Measurements from ENCODE around the gene CUBN.

The CUBN gene

GRCh38 chr10:17047908-17048307 lies 81.7 kb downstream of the CUBN start:
- no peak overlapping the region for H3K4me3 ChIP-seq (ENCODE audit: low read depth, low read length)
- ChIA-PET CTCF (interaction anchor here (0.9 kb wide), 1 partner anchor 10 kb away, joined by 3 read pairs; no protein-coding TSS in a partner anchor), POLR2A (no interaction called here)
- no peak for DNase-seq (ENCODE audit: low read depth, low spot score)
- no peak for TF ChIP-seq CTCF (IDR thresholded peaks at IDR 0.05; ENCODE audit: insufficient read depth, low read length, missing control alignments)

GRCh38 chr10:17046989-17047388 lies 82.6 kb downstream of the CUBN start:
- no peak overlapping the region for H3K4me3 ChIP-seq (ENCODE audit: low read depth, low read length)
- ChIA-PET CTCF (no interaction called here), POLR2A (no interaction called here)
- TF ChIP-seq CTCF (IDR thresholded peaks at IDR 0.05; ENCODE audit: insufficient read depth, low read length, missing control alignments): no peak
- no peak for DNase-seq (ENCODE audit: low read depth, low spot score)

GRCh38 chr10:17043586-17043985 lies 86.0 kb downstream of the CUBN start:
- no peak for TF ChIP-seq CTCF (IDR thresholded peaks at IDR 0.05; ENCODE audit: insufficient read depth, low read length, missing control alignments)
- H3K4me3 ChIP-seq (ENCODE audit: low read depth, low read length): no peak overlapping the region
- POLR2A ChIA-PET: interaction anchor here (1.2 kb wide), 1 partner anchor 189 kb away, joined by 3 read pairs; no protein-coding TSS in a partner anchor
- CTCF ChIA-PET: interaction anchor here (2.2 kb wide), 1 partner anchor 213 kb away, joined by 4 read pairs; no protein-coding TSS in a partner anchor
- DNase-seq (ENCODE audit: low read depth, low spot score): no peak

GRCh38 chr10:17041626-17042520 lies 87.7 kb downstream of the CUBN start:
- ChIA-PET CTCF (no interaction called here), POLR2A (interaction anchor here (0.6 kb wide), 1 partner anchor 195 kb away, joined by 3 read pairs; no protein-coding TSS in a partner anchor)
- no peak for DNase-seq (ENCODE audit: low read depth, low spot score)
- no peak for TF ChIP-seq CTCF (IDR thresholded peaks at IDR 0.05; ENCODE audit: insufficient read depth, low read length, missing control alignments)
- H3K4me3 ChIP-seq (ENCODE audit: low read depth, low read length): no peak overlapping the region

- no peak for TF ChIP-seq CTCF (IDR thresholded peaks at IDR 0.05; ENCODE audit: insufficient read depth, low read length, missing control alignments)
- no peak for DNase-seq (ENCODE audit: low read depth, low spot score)
- ChIA-PET CTCF (no interaction called here), POLR2A (no interaction called here)
- H3K4me3 ChIP-seq (ENCODE audit: low read depth, low read length): no peak overlapping the region
Measured at GRCh38 chr10:17038627-17039026, 91.0 kb downstream of the CUBN start.

- DNase-seq (ENCODE audit: low read depth, low spot score): no peak
- POLR2A ChIA-PET: no interaction called here
- no peak for TF ChIP-seq CTCF (IDR thresholded peaks at IDR 0.05; ENCODE audit: insufficient read depth, low read length, missing control alignments)
- CTCF ChIA-PET: no interaction called here
- H3K4me3 ChIP-seq (ENCODE audit: low read depth, low read length): no peak overlapping the region
Measured at GRCh38 chr10:17037910-17038309, 91.7 kb downstream of the CUBN start.

Data from AG04449 (cell line).